Measurements from ENCODE around the gene FBXO45. TPM values are rescaled to one million over a fixed set of nuclear protein-coding genes. Genes with fewer than 3 reads are reported as not detected.

FBXO45 gene
- total and polyA plus RNA-seq, 9 of the 15 experiments (the other 6 are each of a cell fraction or from before 2014, with no cell fraction given), result 15.2 to 52.8 (median 37.0) TPM

GRCh38 chr3:196620161-196620604 is 51.7 kb downstream of the FBXO45 start (continued):
- TF ChIP-seq VEZF1 (CRISPR knock-in tag; IDR thresholded peaks at IDR 0.05) (peak; percentile 47), SAP30 (IDR thresholded peaks at IDR 0.05; ENCODE audit: borderline replicate concordance, insufficient read depth, low read depth, low read length, poor library complexity, severe bottlenecking) (no peak), MYNN (IDR thresholded peaks at IDR 0.05) (no peak), MYNN (CRISPR knock-in tag; IDR thresholded peaks at IDR 0.05) (no peak), ZZZ3 (IDR thresholded peaks at IDR 0.05) (no peak), ZNF398 (CRISPR knock-in tag; IDR thresholded peaks at IDR 0.05) (no peak), ZNF324 (CRISPR knock-in tag; IDR thresholded peaks at IDR 0.05) (no peak), NCOA2 (IDR thresholded peaks at IDR 0.05; ENCODE audit: partially characterized antibody in 2 of 2) (no peak), CREM (IDR thresholded peaks at IDR 0.05; ENCODE audit: low read depth) (peak; percentile 29; the same call in 1 of the 2 replicates), SRSF3 (IDR thresholded peaks at IDR 0.05; ENCODE audit: insufficient read depth, low read length) (no peak), NFIC (IDR thresholded peaks at IDR 0.05) (no peak), U2AF2 (optimal IDR thresholded peaks at IDR 0.05; ENCODE audit: low read depth, low read length) (no peak), HDAC6 (IDR thresholded peaks at IDR 0.05; ENCODE audit: low read depth, low read length) (no peak), BCL6 (CRISPR knock-in tag; IDR thresholded peaks at IDR 0.05) (no peak), SOX6 (IDR thresholded peaks at IDR 0.05) (0 out of 2 replicates have a peak, but pooled peaks have one; percentile 21), ARID1B (IDR thresholded peaks at IDR 0.05) (0 out of 2 replicates have a peak, but pooled peaks have one; percentile 18), CBFA2T3 (IDR thresholded peaks at IDR 0.05) (peak; percentile 43; the same call in 1 of the 2 replicates)
- TF ChIP-seq, protein P1, sequence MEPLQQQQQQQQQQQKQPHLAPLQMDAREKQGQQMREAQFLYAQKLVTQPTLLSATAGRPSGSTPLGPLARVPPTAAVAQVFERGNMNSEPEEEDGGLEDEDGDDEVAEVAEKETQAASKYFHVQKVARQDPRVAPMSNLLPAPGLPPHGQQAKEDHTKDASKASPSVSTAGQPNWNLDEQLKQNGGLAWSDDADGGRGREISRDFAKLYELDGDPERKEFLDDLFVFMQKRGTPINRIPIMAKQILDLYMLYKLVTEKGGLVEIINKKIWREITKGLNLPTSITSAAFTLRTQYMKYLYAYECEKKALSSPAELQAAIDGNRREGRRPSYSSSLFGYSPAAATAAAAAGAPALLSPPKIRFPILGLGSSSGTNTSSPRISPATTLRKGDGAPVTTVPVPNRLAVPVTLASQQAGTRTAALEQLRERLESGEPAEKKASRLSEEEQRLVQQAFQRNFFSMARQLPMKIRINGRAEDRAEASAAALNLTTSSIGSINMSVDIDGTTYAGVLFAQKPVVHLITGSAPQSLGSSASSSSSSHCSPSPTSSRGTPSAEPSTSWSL (CRISPR knock-in tag; IDR thresholded peaks at IDR 0.05; ENCODE audit: borderline replicate concordance), result no peak
- TF ChIP-seq, protein P2, sequence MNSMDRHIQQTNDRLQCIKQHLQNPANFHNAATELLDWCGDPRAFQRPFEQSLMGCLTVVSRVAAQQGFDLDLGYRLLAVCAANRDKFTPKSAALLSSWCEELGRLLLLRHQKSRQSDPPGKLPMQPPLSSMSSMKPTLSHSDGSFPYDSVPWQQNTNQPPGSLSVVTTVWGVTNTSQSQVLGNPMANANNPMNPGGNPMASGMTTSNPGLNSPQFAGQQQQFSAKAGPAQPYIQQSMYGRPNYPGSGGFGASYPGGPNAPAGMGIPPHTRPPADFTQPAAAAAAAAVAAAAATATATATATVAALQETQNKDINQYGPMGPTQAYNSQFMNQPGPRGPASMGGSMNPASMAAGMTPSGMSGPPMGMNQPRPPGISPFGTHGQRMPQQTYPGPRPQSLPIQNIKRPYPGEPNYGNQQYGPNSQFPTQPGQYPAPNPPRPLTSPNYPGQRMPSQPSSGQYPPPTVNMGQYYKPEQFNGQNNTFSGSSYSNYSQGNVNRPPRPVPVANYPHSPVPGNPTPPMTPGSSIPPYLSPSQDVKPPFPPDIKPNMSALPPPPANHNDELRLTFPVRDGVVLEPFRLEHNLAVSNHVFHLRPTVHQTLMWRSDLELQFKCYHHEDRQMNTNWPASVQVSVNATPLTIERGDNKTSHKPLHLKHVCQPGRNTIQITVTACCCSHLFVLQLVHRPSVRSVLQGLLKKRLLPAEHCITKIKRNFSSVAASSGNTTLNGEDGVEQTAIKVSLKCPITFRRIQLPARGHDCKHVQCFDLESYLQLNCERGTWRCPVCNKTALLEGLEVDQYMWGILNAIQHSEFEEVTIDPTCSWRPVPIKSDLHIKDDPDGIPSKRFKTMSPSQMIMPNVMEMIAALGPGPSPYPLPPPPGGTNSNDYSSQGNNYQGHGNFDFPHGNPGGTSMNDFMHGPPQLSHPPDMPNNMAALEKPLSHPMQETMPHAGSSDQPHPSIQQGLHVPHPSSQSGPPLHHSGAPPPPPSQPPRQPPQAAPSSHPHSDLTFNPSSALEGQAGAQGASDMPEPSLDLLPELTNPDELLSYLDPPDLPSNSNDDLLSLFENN (IDR thresholded peaks at IDR 0.05; ENCODE audit: low read depth in 2 of 2, low read length in 2 of 2), result no peak
- TF ChIP-seq, protein P3, sequence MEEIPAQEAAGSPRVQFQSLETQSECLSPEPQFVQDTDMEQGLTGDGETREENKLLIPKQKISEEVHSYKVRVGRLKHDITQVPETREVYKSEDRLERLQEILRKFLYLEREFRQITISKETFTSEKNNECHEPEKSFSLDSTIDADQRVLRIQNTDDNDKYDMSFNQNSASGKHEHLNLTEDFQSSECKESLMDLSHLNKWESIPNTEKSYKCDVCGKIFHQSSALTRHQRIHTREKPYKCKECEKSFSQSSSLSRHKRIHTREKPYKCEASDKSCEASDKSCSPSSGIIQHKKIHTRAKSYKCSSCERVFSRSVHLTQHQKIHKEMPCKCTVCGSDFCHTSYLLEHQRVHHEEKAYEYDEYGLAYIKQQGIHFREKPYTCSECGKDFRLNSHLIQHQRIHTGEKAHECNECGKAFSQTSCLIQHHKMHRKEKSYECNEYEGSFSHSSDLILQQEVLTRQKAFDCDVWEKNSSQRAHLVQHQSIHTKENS (CRISPR knock-in tag; IDR thresholded peaks at IDR 0.05), result no peak
